ENCODE data around the gene RAX. TPM values are rescaled to one million over a fixed set of nuclear protein-coding genes. Genes with fewer than 3 reads are reported as not detected.

The RAX gene
- total RNA-seq, 1 experiment from 2014 or later = 0.37 TPM

DNA sequence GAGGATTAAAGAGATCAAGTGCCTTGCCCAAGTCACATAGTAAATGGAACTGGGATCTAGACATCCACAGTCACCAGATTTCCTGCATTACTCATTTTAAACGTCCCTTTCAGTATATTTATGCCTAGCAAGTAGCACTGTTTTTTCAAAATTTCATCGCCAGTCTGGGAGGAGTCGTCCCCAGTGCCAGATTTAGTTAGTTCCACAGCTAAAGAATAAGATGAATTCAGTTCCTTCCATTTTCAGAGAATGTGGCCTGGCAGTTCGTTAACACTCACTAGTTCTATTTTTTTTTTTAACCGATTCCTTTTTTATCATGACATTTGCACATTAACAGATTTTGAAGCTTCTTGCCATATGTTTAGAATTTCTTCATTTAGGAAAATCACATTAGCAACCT lies 42.1 kb downstream of the RAX start:
- Histone ChIP-seq H3K9ac (ENCODE audit: extremely low read depth, insufficient read length, low read length) (no peak overlapping the region), H4K20me1 (ENCODE audit: control insufficient read depth, insufficient read depth, insufficient read length) (no peaks in the 10 kb centered on the region), H2BK5ac (ENCODE audit: insufficient read length, low read length) (no peak overlapping the region), H2BK120ac (ENCODE audit: low read depth, low read length, poor library complexity, severe bottlenecking) (no peak overlapping the region), H4K91ac (ENCODE audit: insufficient read length, low read depth, low read length) (no peak overlapping the region), H3K79me1 (ENCODE audit: insufficient read depth, low read depth, low read length, poor library complexity, severe bottlenecking) (no peaks in the 10 kb centered on the region), H3K9me3 (ENCODE audit: control insufficient read depth, low read depth, low read length) (no peaks in the 10 kb centered on the region), H3K56ac (ENCODE audit: insufficient read length, low read depth, low read length) (no peak overlapping the region), H3K4ac (ENCODE audit: low read depth, low read length) (no peak overlapping the region), H3K79me2 (ENCODE audit: insufficient read depth, low read length) (no peaks in the 10 kb centered on the region), H3K27ac (ENCODE audit: insufficient read length, low read depth, low read length) (no peak overlapping the region), H3K4me1 (ENCODE audit: insufficient read depth, low read length) (no peaks in the 10 kb centered on the region), H4K8ac (replicated peaks; ENCODE audit: insufficient read length, low read depth, low read length) (no peak overlapping the region), H2BK20ac (ENCODE audit: low read depth, low read length, poor library complexity, severe bottlenecking) (no peak overlapping the region), H3K4me2 (ENCODE audit: insufficient read depth, insufficient read length, low read length) (no peak overlapping the region), H3K18ac (ENCODE audit: insufficient read length, low read depth, low read length) (no peak overlapping the region), H2BK12ac (ENCODE audit: insufficient read length, low read depth, low read length) (no peak overlapping the region), H2AK5ac (ENCODE audit: insufficient read length, low read length) (no peak overlapping the region), H3K14ac (ENCODE audit: insufficient read depth, low read length) (no peak overlapping the region), H4K5ac (ENCODE audit: insufficient read length, low read depth, low read length) (no peak overlapping the region), H2BK15ac (ENCODE audit: low read depth, low read length) (no peak overlapping the region), H3T11ph (ENCODE audit: low read length) (no peak overlapping the region), H2AFZ (ENCODE audit: low read length) (no peak overlapping the region), H3K23ac (ENCODE audit: insufficient read length, low read depth, low read length) (no peak overlapping the region), H3K27me3 (ENCODE audit: insufficient read depth, low read length) (no peaks in the 10 kb centered on the region), H3K23me2 (ENCODE audit: insufficient read length, low read depth, low read length, poor library complexity, severe bottlenecking) (no peaks in the 10 kb centered on the region)
- Mint-ChIP-seq H3K4me3 (no peak overlapping the region), H3K4me1 (peaks cover 2% of the 10 kb centered on the region in 2 experiments; a peak in 1 of 4 replicates), H3K27me3 (ENCODE audit: low read depth) (peaks cover 56% of the 10 kb centered on the region), H3K9me3 (peaks cover 0 to 2% of the 10 kb centered on the region in 2 experiments; a peak in 1 of 5 replicates), H3K27ac (no peak overlapping the region), H3K36me3 (ENCODE audit: insufficient read depth in 1 of 3, low read depth in 3 of 3) (no peaks in the 10 kb centered on the region)
- no peak for DNase-seq
- WGBS (ENCODE audit: extremely low coverage, insufficient read length, low lambda C conversion rate) = no CpG with 5 or more reads among the region's 5 CpGs
- TF ChIP-seq, protein P1, sequence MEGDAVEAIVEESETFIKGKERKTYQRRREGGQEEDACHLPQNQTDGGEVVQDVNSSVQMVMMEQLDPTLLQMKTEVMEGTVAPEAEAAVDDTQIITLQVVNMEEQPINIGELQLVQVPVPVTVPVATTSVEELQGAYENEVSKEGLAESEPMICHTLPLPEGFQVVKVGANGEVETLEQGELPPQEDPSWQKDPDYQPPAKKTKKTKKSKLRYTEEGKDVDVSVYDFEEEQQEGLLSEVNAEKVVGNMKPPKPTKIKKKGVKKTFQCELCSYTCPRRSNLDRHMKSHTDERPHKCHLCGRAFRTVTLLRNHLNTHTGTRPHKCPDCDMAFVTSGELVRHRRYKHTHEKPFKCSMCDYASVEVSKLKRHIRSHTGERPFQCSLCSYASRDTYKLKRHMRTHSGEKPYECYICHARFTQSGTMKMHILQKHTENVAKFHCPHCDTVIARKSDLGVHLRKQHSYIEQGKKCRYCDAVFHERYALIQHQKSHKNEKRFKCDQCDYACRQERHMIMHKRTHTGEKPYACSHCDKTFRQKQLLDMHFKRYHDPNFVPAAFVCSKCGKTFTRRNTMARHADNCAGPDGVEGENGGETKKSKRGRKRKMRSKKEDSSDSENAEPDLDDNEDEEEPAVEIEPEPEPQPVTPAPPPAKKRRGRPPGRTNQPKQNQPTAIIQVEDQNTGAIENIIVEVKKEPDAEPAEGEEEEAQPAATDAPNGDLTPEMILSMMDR (conservative IDR thresholded peaks at IDR 0.05) = no peak
